Measurements from ENCODE around the gene G2E3.
"Not testable (repeated sequence)": the region's sequence is repeated elsewhere in the genome, so short reads cannot be mapped to it uniquely, and the experiment has no call there.

G2E3 gene

DNA sequence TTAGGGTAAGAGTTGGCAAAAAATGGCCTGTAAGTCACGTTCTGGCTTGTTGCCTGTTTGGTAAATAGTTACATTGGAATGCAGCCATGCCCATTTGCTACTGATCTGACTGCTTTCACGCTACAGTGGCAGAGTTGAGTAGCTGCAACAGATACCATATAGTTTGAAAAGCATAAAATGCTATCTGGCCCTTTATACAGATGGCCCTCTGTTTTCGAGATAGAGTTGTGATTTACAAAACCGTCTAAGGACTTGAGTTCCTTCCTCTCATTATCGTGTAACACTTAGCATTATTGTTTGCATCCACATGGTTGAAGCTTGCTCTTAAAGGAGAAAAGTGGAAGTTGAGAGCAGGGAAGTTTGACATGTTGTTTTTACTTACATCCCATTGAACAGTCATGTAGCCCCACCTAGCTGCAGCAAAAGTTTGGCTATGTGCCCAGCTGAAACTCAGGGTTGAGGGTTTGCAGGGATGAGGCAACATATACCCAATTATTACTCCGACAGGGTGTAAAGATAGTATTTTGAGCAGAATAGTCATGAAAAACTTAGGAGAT lies 51.9 kb downstream of the G2E3 start:
- H3K4me1 Mint-ChIP-seq = no peaks in the 10 kb centered on the region
- H3K9me3 Mint-ChIP-seq = no peaks in the 10 kb centered on the region
- H3K4me3 Mint-ChIP-seq = no peak overlapping the region
- no peaks in the 10 kb centered on the region for H3K27me3 Mint-ChIP-seq
- ATAC-seq = peak; percentile 49
- H3K27ac Mint-ChIP-seq = peak overlapping the region in 1 of 2 donors; percentile 48
- DNase-seq = no peak

DNA sequence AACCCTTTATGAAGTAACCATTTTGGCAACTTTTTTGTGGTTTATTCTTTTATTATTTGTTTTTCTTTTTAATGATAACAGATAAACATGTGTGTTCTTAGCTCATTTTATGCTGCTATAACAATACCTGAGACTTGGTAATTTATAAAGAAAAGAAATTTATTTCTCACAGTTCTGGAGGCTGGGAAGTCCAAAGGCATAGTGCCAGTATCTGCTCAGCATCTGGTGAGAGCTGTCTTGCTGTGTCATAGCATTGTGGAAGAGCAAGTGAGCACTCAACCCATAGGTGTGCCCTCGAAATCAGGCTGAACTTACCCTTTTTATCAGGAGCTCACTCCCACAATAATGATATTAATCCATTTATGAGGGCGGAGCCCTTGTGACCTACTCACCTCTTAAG lies 55.2 kb downstream of the G2E3 start:
- Mint-ChIP-seq H3K4me1 (no peaks in the 10 kb centered on the region), H3K9me3 (no peaks in the 10 kb centered on the region), H3K27ac (no peak overlapping the region), H3K27me3 (no peaks in the 10 kb centered on the region), H3K4me3 (no peak overlapping the region)
- ATAC-seq (no peak), DNase-seq (no peak)

DNA sequence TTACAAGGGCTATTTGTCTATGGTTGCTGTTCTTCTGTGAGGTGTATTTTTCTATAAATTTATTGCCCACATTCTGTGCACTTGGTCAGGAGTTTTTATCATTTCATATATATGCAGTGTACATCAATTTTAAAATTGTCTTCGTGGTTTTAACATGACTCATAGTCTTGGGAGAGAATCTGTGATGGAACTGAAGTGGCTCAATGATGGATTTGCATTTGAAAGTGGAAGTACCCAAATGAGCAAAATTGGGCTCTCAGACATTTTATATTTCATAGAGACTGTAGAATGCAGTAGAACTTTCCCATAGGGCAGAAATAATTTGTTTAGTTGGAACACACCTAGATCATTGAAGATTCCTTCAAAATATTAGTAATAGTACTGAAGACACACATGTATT lies 61.2 kb downstream of the G2E3 start:
- no peak for DNase-seq
- peak overlapping the region; percentile 46 to 77 for H3K4me3 Mint-ChIP-seq
- no peaks in the 10 kb centered on the region for H3K27me3 Mint-ChIP-seq
- peak; percentile 54 for ATAC-seq
- peaks cover 32% of the 10 kb centered on the region for H3K4me1 Mint-ChIP-seq
- H3K27ac Mint-ChIP-seq = peak overlapping the region in 1 of 2 donors; percentile 4
- H3K9me3 Mint-ChIP-seq = no peaks in the 10 kb centered on the region

DNA sequence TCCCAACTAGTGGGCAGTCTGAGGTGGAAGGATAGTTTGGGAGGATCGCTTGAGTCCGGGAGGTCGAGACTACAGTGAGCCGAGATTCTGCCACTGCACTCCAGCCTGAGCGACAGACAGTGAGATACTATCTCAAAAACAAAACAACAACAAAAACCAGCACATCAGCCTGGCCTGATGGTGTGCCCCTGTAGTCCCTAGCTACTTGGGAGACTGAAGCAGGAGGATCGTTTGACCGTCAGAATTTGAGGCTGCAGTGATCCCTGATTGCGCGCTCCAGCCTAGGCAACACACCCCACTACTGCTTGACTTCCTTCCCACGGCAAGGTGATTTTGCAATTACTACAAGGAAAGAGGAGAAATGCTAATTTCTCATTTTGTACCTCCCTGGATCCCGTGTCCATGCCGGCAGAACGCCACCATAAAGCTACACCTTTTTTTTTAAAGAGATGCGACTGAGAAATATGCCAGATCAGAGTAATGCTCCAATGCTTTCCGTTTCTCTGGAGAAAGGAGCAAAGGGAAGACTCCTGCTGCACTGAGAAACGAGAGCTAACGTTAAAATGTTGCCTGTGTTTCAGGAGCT lies 62.5 kb downstream of the G2E3 start:
- peak overlapping the region; percentile 94 for H3K27ac Mint-ChIP-seq
- H3K27me3 Mint-ChIP-seq = no peaks in the 10 kb centered on the region
- peak; percentile 19 for ATAC-seq
- H3K4me3 Mint-ChIP-seq = peak overlapping the region; percentile 86 to 89
- no peak for DNase-seq
- no peaks in the 10 kb centered on the region for H3K9me3 Mint-ChIP-seq
- peaks cover 32% of the 10 kb centered on the region for H3K4me1 Mint-ChIP-seq

DNA sequence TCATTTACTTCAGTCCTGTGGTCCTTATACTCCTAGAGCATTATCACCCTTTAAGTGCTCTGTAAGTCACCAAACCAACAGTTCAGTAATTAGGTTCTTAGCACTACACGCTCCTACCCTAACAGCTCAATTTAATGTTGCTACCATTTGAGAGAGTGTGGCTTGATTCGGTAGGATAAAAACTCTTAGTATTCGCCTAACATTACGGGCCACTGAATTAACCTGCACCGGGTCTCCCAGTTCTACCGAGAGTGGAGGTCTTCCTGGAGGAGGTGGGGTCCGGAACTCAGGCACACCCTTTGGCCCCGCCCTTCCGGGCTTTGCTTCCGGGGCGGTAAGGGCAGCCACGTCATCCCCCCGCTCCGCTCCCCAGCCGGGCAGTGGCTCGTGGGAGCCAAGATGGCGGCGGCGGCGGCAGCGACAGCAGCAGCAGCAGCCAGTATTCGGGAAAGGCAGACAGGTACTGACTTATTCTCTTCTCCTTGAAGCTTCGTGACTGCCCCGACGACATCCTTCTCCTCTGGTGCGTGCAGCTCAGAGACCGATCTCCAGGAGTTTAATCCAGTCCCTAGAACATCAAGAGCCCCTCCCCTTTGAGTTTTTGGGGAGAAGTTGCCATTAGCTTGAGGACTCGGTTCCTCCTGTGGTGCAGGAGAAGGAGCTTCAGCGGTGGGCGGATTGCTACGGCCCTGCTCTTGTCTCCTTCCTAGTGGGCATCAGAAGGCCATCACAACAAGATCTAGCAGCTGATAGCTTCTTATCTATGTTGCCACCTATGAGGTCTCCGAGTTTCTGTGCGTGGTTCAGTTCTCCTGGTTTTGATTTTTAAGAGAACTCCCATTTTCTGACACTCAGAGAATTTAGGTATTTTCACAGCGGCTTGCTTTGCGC lies 63.2 kb downstream of the G2E3 start, which contains the start of gene SCFD1:
TSS of gene SCFD1 (plus strand) at position 380 of the 891 bp plus-strand sequence. CDS start at position 400, 20 bp downstream.
- ATAC-seq = peak; percentile 98
- Mint-ChIP-seq H3K4me3 (peak within 1 kb of the TSS; percentile 86 to 89), H3K4me1 (peaks cover 32% of the 10 kb centered on the region), H3K9me3 (no peaks in the 10 kb centered on the region), H3K27me3 (no peaks in the 10 kb centered on the region), H3K27ac (peak within 1 kb of the TSS; percentile 94)
- DNase-seq = peak; percentile 88 to 92

DNA sequence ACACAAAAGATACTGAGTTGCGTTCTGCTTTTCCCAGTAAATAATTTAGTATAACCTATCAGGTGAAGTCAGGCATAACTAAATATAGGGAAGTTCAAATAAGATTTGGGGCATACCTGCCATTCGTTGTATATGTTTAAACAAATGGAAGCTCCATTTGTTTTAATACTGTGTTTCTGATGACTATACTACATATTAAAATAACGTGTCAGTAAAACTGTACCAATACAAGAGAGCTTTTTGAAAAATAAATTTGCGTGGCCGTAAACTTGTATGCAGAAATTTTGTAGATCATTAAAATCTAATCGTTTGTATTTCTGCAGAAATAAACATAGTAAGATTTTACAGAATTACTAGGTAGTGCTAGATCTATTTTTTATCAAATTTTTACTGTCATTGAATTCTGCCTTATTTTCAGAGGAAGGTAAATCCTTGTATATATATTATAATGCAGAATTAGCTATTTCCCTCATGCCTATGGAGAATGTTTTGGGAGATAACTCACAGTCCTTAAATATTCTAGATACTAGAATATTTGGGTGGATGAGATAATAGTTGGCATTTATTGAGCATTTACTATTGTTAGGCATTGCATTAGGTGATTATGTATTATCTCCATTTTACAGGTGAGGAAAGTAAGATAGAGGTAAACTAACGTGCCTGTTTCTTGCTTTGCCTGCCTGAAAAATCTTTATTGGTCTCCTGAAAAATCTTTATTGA lies 64.6 kb downstream of the G2E3 start:
- Mint-ChIP-seq H3K9me3 (no peaks in the 10 kb centered on the region), H3K27ac (no peak overlapping the region), H3K4me3 (peak overlapping the region; percentile 86 to 89), H3K27me3 (no peaks in the 10 kb centered on the region), H3K4me1 (peaks cover 41% of the 10 kb centered on the region)
- DNase-seq = no peak
- no peak for ATAC-seq

DNA sequence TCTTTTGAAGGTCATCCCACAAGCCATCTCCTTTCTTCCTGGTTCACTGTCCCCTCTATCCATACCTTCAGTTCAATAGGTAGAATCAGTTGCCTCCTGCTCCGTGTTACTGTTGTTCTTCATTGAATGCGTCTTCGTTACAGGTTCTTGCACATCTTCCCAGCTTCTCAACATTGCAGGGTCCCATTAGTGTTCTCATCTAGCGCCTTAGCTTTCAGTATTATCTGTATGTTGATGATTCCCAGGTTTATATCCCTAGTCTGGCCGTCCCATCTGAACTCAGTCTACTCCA lies 65.1 kb downstream of the G2E3 start:
- H3K27ac Mint-ChIP-seq = no peak overlapping the region
- ATAC-seq (no peak), DNase-seq (no peak)
- H3K4me1 Mint-ChIP-seq = peaks cover 41% of the 10 kb centered on the region
- peak overlapping the region; percentile 9 to 57 for H3K4me3 Mint-ChIP-seq
- H3K27me3 Mint-ChIP-seq = no peaks in the 10 kb centered on the region
- no peaks in the 10 kb centered on the region for H3K9me3 Mint-ChIP-seq

DNA sequence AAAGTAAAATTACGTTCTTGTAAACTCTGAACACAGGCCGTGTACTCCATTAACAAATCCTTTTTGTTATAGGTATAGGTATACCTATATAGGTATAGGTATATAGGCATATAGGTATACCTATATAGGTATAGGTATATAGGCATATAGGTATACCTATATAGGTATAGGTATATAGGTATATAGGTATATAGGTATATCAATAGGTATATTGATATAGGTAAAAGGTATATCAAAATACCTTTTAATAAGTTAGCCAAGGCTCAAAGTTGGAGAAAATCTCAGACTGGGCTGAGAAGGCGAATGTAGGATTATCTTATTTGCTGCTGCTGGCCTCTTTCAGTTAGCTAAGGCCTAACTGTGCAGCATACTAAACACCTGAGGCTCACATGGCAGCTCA lies 66.6 kb downstream of the G2E3 start:
- no peak for DNase-seq
- no peak overlapping the region for H3K4me3 Mint-ChIP-seq
- H3K27ac Mint-ChIP-seq = no peak overlapping the region
- H3K27me3 Mint-ChIP-seq = no peaks in the 10 kb centered on the region
- H3K4me1 Mint-ChIP-seq = peaks cover 33% of the 10 kb centered on the region
- no peak for ATAC-seq
- H3K9me3 Mint-ChIP-seq = no peaks in the 10 kb centered on the region

DNA sequence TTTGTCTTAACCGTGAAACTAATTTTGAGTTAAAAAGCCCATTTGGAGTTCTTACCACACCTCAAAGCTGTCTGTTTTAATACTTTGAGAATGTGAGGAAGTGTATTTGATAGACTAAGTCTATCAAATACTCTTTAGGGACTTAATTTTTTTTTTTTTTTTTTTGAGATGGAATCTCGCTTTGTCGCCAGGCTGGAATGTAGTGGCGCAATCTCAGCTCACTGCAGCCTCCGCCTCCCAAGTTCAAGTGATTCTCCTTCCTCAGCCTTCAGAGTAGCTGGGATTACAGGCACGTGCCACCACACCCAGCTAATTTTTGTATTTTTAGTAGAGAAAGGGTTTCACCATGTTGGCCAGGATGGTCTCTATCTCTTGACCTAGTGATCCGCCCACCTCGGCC lies 70.5 kb downstream of the G2E3 start:
- H3K9me3 Mint-ChIP-seq, H3K4me3 Mint-ChIP-seq, DNase-seq, ATAC-seq, H3K27ac Mint-ChIP-seq, H3K27me3 Mint-ChIP-seq: not testable (repeated sequence)
- peaks cover 15% of the 10 kb centered on the region for H3K4me1 Mint-ChIP-seq

DNA sequence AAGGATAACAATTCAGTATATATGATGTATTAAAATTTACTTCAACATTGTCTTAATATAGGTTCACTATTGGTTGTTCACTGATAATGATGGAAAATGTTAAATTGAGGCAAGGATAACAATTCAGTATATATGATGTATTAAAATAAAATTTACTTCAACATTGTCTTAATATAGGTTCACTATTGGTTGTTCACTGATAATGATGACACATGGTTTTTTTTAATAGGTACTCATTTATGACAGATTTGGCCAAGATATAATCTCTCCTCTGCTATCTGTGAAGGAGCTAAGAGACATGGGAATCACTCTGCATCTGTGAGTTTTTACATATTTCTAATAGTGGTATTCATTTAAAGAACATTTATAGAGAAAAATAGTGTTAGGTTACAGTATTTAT lies 71.3 kb downstream of the G2E3 start:
- H3K4me3 Mint-ChIP-seq = no peak overlapping the region
- DNase-seq = no peak
- no peaks in the 10 kb centered on the region for H3K27me3 Mint-ChIP-seq
- H3K9me3 Mint-ChIP-seq = no peaks in the 10 kb centered on the region
- no peak overlapping the region for H3K27ac Mint-ChIP-seq
- no peak for ATAC-seq
- peaks cover 10% of the 10 kb centered on the region for H3K4me1 Mint-ChIP-seq

DNA sequence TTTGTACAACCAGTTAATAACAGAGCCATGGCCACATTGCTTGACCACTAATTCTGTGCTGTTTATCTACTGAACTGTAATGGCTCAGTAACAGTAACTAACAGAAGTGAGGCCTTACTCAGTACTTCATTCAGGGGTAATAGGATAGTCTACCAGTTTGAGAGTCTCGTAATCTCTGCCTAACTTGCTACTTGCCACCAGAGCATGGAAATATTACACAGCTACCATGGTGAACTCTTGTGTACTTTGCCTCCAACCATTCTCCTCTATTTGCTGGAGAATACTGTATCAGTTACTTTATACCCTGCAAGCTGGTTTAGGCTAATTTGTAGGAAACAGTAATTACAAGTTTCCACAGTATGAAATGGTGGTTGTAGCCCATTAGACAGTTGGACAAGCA lies 73.8 kb downstream of the G2E3 start:
- ATAC-seq (no peak), DNase-seq (no peak)
- peaks cover 4% of the 10 kb centered on the region for H3K4me1 Mint-ChIP-seq
- no peak overlapping the region for H3K4me3 Mint-ChIP-seq
- H3K9me3 Mint-ChIP-seq = no peaks in the 10 kb centered on the region
- H3K27me3 Mint-ChIP-seq = no peaks in the 10 kb centered on the region
- H3K27ac Mint-ChIP-seq = peak overlapping the region in 1 of 2 donors; percentile 52

DNA sequence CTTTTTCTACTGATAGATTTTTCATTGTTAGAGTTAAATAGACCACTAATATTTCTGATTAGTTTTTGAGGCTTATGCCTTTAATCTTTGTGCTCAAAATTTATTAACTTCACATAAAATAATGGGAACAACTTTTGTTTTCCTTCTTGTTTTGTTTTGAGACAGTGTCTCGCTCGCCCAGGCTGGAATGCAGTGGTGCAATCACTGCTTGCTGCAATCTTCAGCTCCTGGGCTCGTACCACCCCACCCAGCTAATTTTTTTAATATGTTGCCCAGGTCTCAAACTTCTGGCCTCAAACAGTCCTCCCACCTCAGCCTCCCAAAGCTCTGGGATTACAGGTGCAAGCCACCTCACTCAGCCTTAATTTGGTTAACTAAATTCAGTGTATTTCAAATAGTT lies 80.0 kb downstream of the G2E3 start:
- Mint-ChIP-seq H3K4me1 (no peaks in the 10 kb centered on the region), H3K4me3 (no peak overlapping the region), H3K27me3 (no peaks in the 10 kb centered on the region), H3K27ac (no peak overlapping the region), H3K9me3 (no peaks in the 10 kb centered on the region)
- no peak for ATAC-seq
- no peak for DNase-seq

DNA sequence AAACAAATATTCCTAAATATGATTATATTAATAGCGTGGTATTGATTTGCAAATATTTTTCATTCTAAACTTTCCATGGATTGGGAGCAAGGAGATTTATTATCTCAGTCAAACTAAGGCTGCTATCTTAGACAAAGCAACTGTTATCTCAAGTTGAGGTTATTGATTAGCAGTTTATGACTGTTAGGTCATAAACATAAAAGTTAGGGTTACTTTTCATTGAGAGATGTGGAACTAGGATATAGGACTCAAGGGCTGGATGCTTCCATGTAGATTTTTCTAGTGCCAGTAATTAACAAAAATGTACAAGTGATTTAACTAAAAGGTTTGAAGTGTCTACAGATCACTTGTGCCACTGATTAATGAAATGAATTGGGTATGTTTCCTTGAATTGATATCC lies 82.2 kb downstream of the G2E3 start:
- Mint-ChIP-seq H3K4me1 (no peaks in the 10 kb centered on the region), H3K27ac (no peak overlapping the region), H3K9me3 (peaks cover 0 to 15% of the 10 kb centered on the region in 2 donors), H3K27me3 (no peaks in the 10 kb centered on the region), H3K4me3 (no peak overlapping the region)
- DNase-seq = no peak
- ATAC-seq = no peak

DNA sequence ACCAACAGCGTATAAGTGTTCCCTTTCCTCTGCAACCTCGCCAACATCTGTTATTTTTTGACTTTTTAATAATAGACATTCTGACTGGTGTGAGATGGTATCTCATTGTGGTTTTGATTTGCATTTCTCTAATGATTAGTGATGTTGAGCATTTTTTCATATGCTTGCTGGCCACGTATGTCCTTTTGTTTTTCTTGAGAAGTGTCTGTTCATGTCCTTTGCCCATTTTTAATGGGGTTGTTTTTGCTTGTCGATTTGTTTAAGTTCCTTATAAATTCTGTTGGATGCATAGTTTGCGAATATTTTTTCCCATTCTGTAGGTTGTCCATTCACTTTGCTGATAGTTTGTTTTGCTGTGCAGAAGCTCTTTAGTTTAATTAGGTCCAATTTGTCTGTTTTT lies 85.5 kb downstream of the G2E3 start:
- peaks cover 0 to 15% of the 10 kb centered on the region in 2 donors for H3K9me3 Mint-ChIP-seq
- DNase-seq, H3K27ac Mint-ChIP-seq, ATAC-seq, H3K27me3 Mint-ChIP-seq, H3K4me1 Mint-ChIP-seq, H3K4me3 Mint-ChIP-seq: not testable (repeated sequence)

DNA sequence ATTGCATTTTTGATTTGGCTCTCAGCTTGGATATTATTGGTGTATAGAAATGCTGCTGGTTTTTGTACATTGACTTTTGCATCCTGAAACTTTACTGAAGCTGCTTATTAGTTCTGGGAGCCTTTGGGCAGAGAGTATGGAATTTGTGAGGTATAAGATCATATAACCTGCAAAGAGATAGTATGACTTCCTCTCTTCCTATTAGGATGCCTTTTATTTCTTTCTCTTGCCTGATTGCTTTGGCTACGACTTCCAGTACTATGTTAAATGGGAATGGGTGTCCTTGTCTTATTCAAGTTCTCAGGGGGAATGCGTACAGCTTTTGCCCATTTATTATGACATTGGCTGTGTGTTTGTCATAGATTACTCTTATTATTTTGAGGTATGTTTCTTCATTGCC lies 86.6 kb downstream of the G2E3 start:
- H3K4me1 Mint-ChIP-seq = no peaks in the 10 kb centered on the region
- no peak for ATAC-seq
- H3K4me3 Mint-ChIP-seq = no peak overlapping the region
- no peak for DNase-seq
- no peak overlapping the region for H3K27ac Mint-ChIP-seq
- H3K9me3 Mint-ChIP-seq = peaks cover 0 to 15% of the 10 kb centered on the region in 2 donors
- no peaks in the 10 kb centered on the region for H3K27me3 Mint-ChIP-seq

DNA sequence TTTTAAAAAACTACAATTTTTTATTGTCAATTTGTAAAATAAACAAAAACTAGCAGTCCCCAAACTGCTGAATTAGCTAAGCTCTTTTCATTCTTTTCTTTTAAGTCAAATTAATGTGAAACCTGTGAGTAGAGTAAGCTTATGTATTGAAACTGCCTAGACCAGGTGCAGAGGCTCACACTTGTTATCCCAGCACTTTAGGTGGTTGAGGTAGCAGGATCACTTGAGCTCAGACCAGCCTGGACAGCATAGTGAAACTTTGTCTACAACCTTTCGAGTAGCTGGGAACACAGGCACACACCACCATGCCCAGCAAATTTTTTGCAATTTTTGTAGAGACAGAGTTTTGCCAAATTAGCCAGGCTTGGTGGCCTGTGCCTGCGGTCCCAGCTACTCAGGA lies 89.5 kb downstream of the G2E3 start:
- peaks cover 0 to 15% of the 10 kb centered on the region in 2 donors for H3K9me3 Mint-ChIP-seq

More for the DNA sequence above, 89.5 kb downstream of the G2E3 start:
- Mint-ChIP-seq H3K4me3 (no peak overlapping the region), H3K27me3 (no peaks in the 10 kb centered on the region), H3K4me1 (no peaks in the 10 kb centered on the region), H3K27ac (no peak overlapping the region)
- ATAC-seq = no peak
- DNase-seq = no peak
